GM23338 (cell line): ENCODE data around the gene PIWIL4. TPM values are rescaled to one million over a fixed set of nuclear protein-coding genes. Genes with fewer than 3 reads are reported as not detected.

Experiments
- ATAC-seq: fragments of 200-7000 bp; cut with Tn5 transposase; 3 replicates; pipeline ENCODE4 v1.9.1; 2020
- DNase-seq: peaks from one replicate; pipeline ENCODE4 v3.0.0-alpha.2; 2015; ENCODE audit warnings: low spot score
- H2AFZ ChIP-seq: fragments of 200-600 bp; sonication (generic); 2 replicates; pipeline ENCODE4 v1.8.0; 2016; ENCODE audit warnings: antibody characterized with exemption, mild to moderate bottlenecking, moderate library complexity
- H3F3A ChIP-seq: fragments of 200-600 bp; sonication (generic); replicated peaks from 2 replicates; pipeline ENCODE4 v1.8.0; 2017; ENCODE audit warnings: antibody characterized with exemption, mixed run types, low read depth
- H3K27ac ChIP-seq: fragments of 200-600 bp; sonication (generic); 2 replicates; pipeline ENCODE4 v1.6.1; 2016; ENCODE audit warnings: low read depth
- H3K27me3 ChIP-seq: fragments of 200-600 bp; sonication (generic); 2 replicates; pipeline ENCODE4 v1.8.0; 2016; ENCODE audit warnings: mild to moderate bottlenecking, mixed run types, moderate library complexity; ENCODE audit not compliant: insufficient read depth
- H3K36me3 ChIP-seq: fragments of 200-600 bp; sonication (generic); 2 replicates; pipeline ENCODE4 v1.8.0; 2016; ENCODE audit warnings: mild to moderate bottlenecking; ENCODE audit not compliant: insufficient read depth
- H3K4me1 ChIP-seq: fragments of 200-600 bp; sonication (generic); 2 replicates; pipeline ENCODE4 v1.8.0; 2016; ENCODE audit warnings: mild to moderate bottlenecking, moderate library complexity; ENCODE audit not compliant: insufficient read depth
- H3K4me2 ChIP-seq: fragments of 200-600 bp; sonication (generic); 2 replicates; pipeline ENCODE4 v1.7.1; 2017; ENCODE audit warnings: mixed run types
- H3K4me3 ChIP-seq: fragments of 200-600 bp; sonication (generic); 2 replicates; pipeline ENCODE4 v1.6.1; 2016; ENCODE audit warnings: mixed run types
- H3K79me2 ChIP-seq: fragments of 200-600 bp; sonication (generic); replicated peaks from 2 replicates; pipeline ENCODE4 v1.8.0; 2017; ENCODE audit warnings: mild to moderate bottlenecking; ENCODE audit not compliant: insufficient read depth
- H3K9me2 ChIP-seq: fragments of 200-600 bp; sonication (generic); 2 replicates; pipeline ENCODE4 v1.8.0; 2017; ENCODE audit not compliant: insufficient read depth
- H4K20me1 ChIP-seq: fragments of 200-600 bp; sonication (generic); replicated peaks from 2 replicates; pipeline ENCODE4 v1.8.0; 2017; ENCODE audit warnings: mild to moderate bottlenecking; ENCODE audit not compliant: insufficient read depth
- H3K27ac Mint-ChIP-seq: 2 replicates; pipeline ENCODE4 v1.8.0; 2020; ENCODE audit warnings: inconsistent platforms, mild to moderate bottlenecking, moderate library complexity, mixed read lengths
- H3K27me3 Mint-ChIP-seq: 3 replicates; pipeline ENCODE4 v1.8.0; 2022; ENCODE audit warnings: low read depth, mild to moderate bottlenecking, moderate library complexity, mixed read lengths, inconsistent platforms; ENCODE audit not compliant: insufficient read depth, poor library complexity
- H3K36me3 Mint-ChIP-seq: 3 replicates; pipeline ENCODE4 v1.8.0; 2021; ENCODE audit warnings: low read depth, mild to moderate bottlenecking, inconsistent platforms, moderate library complexity, mixed read lengths
- H3K4me1 Mint-ChIP-seq: 3 replicates; pipeline ENCODE4 v1.8.0; 2020; ENCODE audit warnings: mild to moderate bottlenecking, inconsistent platforms, mixed read lengths
- H3K4me3 Mint-ChIP-seq: 3 replicates; pipeline ENCODE4 v1.8.0; 2021; ENCODE audit warnings: moderate library complexity, mild to moderate bottlenecking, inconsistent platforms, mixed read lengths
- H3K9me3 Mint-ChIP-seq: 3 replicates; pipeline ENCODE4 v1.8.0; 2020; ENCODE audit warnings: moderate library complexity, mild to moderate bottlenecking, inconsistent platforms, mixed read lengths
- CREB1 ChIP-seq: fragments of 250-450 bp; sonication (Bioruptor Pico); IDR thresholded peaks from 2 replicates; pipeline ENCODE4 v1.5.0; 2020; ENCODE audit warnings: low read depth, mild to moderate bottlenecking, moderate library complexity
- EZH2 ChIP-seq: fragments of 200-600 bp; sonication (generic); IDR thresholded peaks from one replicate; pipeline ENCODE4 v1.8.0; 2017; ENCODE audit warnings: antibody characterized with exemption, mild to moderate bottlenecking, low read depth; ENCODE audit not compliant: unreplicated experiment
- EZH2phosphoT487 ChIP-seq: fragments of 200-600 bp; sonication (generic); IDR thresholded peaks from one replicate; pipeline ENCODE4 v1.8.1; 2018; ENCODE audit warnings: antibody characterized with exemption; ENCODE audit not compliant: unreplicated experiment
- NANOG ChIP-seq: IDR thresholded peaks from 2 replicates; pipeline ENCODE4 v1.6.1; 2016; ENCODE audit warnings: antibody characterized with exemption, borderline replicate concordance
- STAT1 ChIP-seq: IDR thresholded peaks from one replicate; pipeline ENCODE4 v1.6.1; 2016; ENCODE audit warnings: antibody characterized with exemption; ENCODE audit not compliant: unreplicated experiment
- ZNF114 ChIP-seq: fragments of 250-450 bp; sonication (Bioruptor Pico); IDR thresholded peaks from 2 replicates; pipeline ENCODE4 v1.5.0; 2020; ENCODE audit warnings: mild to moderate bottlenecking, moderate library complexity
- ZNF331 ChIP-seq: fragments of 250-450 bp; sonication (Bioruptor Pico); IDR thresholded peaks from 2 replicates; pipeline ENCODE4 v1.5.0; 2020; ENCODE audit warnings: low read depth, mild to moderate bottlenecking, moderate library complexity
- ZNF462 ChIP-seq: fragments of 250-450 bp; sonication (Bioruptor Pico); IDR thresholded peaks from 2 replicates; pipeline ENCODE4 v1.5.0; 2020; ENCODE audit warnings: mild to moderate bottlenecking, moderate library complexity
- polyA plus RNA-seq: library from polyadenylated mRNA; unstranded; fragments of >200 nt; fragmentation: Nextera tagmentation; extraction: Ambion mirVana; gene quantifications from 2 replicates; pipeline ENCODE4 v1.2.1, GENCODE V29; 2016
- total RNA-seq: library from RNA; depleted of rRNA; stranded (reverse); fragments of >200 nt; shearing (Covaris generic); gene quantifications from 2 replicates; pipeline ENCODE4 v1.2.3, GENCODE V29; 2014
- TF ChIP-seq, protein P1 (sequence below): IDR thresholded peaks from one replicate; pipeline ENCODE4 v1.6.1; 2018; ENCODE audit warnings: antibody characterized with exemption; ENCODE audit not compliant: unreplicated experiment
- TF ChIP-seq, protein P2 (sequence below), 2 experiments: fragments of 200-600 bp in 1 of 2; sonication (generic) in 1 of 2; conservative IDR thresholded peaks; 2 replicates each; pipeline versions ENCODE4 v1.5.1 to v1.6.1; 2016 to 2017; ENCODE audit warnings: antibody characterized with exemption in 2 of 2, low read depth in 2 of 2, mild to moderate bottlenecking in 2 of 2, moderate library complexity in 1 of 2
- TF ChIP-seq, protein P3 (sequence below): IDR thresholded peaks from 2 replicates; pipeline ENCODE4 v1.6.1; 2016; ENCODE audit warnings: antibody characterized with exemption

PIWIL4 gene
- total and polyA plus RNA-seq, 2 experiments from 2014 or later, result 0.23 to 0.66 TPM

GRCh38 chr11:94546886-94547285 is 20.3 kb upstream of the PIWIL4 start:
- H3K4me3 Mint-ChIP-seq, result peak overlapping the region; percentile 35; the same call in 1 of the 3 replicates
- H3K27ac Mint-ChIP-seq, result no peak overlapping the region
- TF ChIP-seq, protein P1, sequence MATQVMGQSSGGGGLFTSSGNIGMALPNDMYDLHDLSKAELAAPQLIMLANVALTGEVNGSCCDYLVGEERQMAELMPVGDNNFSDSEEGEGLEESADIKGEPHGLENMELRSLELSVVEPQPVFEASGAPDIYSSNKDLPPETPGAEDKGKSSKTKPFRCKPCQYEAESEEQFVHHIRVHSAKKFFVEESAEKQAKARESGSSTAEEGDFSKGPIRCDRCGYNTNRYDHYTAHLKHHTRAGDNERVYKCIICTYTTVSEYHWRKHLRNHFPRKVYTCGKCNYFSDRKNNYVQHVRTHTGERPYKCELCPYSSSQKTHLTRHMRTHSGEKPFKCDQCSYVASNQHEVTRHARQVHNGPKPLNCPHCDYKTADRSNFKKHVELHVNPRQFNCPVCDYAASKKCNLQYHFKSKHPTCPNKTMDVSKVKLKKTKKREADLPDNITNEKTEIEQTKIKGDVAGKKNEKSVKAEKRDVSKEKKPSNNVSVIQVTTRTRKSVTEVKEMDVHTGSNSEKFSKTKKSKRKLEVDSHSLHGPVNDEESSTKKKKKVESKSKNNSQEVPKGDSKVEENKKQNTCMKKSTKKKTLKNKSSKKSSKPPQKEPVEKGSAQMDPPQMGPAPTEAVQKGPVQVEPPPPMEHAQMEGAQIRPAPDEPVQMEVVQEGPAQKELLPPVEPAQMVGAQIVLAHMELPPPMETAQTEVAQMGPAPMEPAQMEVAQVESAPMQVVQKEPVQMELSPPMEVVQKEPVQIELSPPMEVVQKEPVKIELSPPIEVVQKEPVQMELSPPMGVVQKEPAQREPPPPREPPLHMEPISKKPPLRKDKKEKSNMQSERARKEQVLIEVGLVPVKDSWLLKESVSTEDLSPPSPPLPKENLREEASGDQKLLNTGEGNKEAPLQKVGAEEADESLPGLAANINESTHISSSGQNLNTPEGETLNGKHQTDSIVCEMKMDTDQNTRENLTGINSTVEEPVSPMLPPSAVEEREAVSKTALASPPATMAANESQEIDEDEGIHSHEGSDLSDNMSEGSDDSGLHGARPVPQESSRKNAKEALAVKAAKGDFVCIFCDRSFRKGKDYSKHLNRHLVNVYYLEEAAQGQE, result no peak
- TF ChIP-seq ZNF114 (CRISPR knock-in tag) (no peak), EZH2 (no peak), ZNF331 (CRISPR knock-in tag) (no peak), CREB1 (no peak), NANOG (no peak), STAT1 (no peak), EZH2phosphoT487 (no peak), ZNF462 (CRISPR knock-in tag) (no peak)
- TF ChIP-seq, protein P2, sequence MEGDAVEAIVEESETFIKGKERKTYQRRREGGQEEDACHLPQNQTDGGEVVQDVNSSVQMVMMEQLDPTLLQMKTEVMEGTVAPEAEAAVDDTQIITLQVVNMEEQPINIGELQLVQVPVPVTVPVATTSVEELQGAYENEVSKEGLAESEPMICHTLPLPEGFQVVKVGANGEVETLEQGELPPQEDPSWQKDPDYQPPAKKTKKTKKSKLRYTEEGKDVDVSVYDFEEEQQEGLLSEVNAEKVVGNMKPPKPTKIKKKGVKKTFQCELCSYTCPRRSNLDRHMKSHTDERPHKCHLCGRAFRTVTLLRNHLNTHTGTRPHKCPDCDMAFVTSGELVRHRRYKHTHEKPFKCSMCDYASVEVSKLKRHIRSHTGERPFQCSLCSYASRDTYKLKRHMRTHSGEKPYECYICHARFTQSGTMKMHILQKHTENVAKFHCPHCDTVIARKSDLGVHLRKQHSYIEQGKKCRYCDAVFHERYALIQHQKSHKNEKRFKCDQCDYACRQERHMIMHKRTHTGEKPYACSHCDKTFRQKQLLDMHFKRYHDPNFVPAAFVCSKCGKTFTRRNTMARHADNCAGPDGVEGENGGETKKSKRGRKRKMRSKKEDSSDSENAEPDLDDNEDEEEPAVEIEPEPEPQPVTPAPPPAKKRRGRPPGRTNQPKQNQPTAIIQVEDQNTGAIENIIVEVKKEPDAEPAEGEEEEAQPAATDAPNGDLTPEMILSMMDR (conservative IDR thresholded peaks at IDR 0.05; ENCODE audit: low read depth in 2 of 2), result no peak
- TF ChIP-seq, protein P3, sequence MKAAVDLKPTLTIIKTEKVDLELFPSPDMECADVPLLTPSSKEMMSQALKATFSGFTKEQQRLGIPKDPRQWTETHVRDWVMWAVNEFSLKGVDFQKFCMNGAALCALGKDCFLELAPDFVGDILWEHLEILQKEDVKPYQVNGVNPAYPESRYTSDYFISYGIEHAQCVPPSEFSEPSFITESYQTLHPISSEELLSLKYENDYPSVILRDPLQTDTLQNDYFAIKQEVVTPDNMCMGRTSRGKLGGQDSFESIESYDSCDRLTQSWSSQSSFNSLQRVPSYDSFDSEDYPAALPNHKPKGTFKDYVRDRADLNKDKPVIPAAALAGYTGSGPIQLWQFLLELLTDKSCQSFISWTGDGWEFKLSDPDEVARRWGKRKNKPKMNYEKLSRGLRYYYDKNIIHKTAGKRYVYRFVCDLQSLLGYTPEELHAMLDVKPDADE, result no peak

More at GRCh38 chr11:94546886-94547285, 20.3 kb upstream of the PIWIL4 start:
- peaks cover 54% of the 10 kb centered on the region for H3K27me3 ChIP-seq
- peak overlapping the region; percentile 95 for H3K4me2 ChIP-seq
- peaks cover 2% of the 10 kb centered on the region; the same call in 2 of the 3 replicates for H3K9me3 Mint-ChIP-seq
- H3K27ac ChIP-seq, result no peak overlapping the region
- H3K27me3 Mint-ChIP-seq, result peaks cover 30% of the 10 kb centered on the region
- no peaks in the 10 kb centered on the region for H3K36me3 Mint-ChIP-seq
- peaks cover 9% of the 10 kb centered on the region; the same call in 1 of the 2 replicates for H3F3A ChIP-seq
- H3K4me1 ChIP-seq, result peaks cover 20% of the 10 kb centered on the region
- no peaks in the 10 kb centered on the region for H3K9me2 ChIP-seq
- peaks cover 5% of the 10 kb centered on the region for H3K79me2 ChIP-seq
- H2AFZ ChIP-seq, result no peak overlapping the region
- peaks cover 13% of the 10 kb centered on the region for H4K20me1 ChIP-seq
- DNase-seq (no peak), ATAC-seq (no peak)
- H3K4me1 Mint-ChIP-seq, result peaks cover 21% of the 10 kb centered on the region
- H3K4me3 ChIP-seq, result peak overlapping the region; percentile 83
- H3K36me3 ChIP-seq, result no peaks in the 10 kb centered on the region
